Activated CD4-positive, alpha-beta memory T cell treated with anti-CD3 and anti-CD28 coated beads, Interleukin-2, amount 10 ng/mL, durations not matched to agents 7 days and 5 days (primary cell): ENCODE data around the gene NDUFAF5. TPM values are rescaled to one million over a fixed set of nuclear protein-coding genes. Genes with fewer than 3 reads are reported as not detected.
"Not testable (repeated sequence)": the region's sequence is repeated elsewhere in the genome, so short reads cannot be mapped to it uniquely, and the experiment has no call there.

Experiments
- CTCF ChIA-PET: fragments of 350-600 bp; sonication (Branson Sonifier 250); formaldehyde crosslinking; loops from one replicate; lab custom pipeline; 2021; ENCODE audit warnings: antibody characterized with exemption, inconsistent platforms; lab: Charles Lee
- POLR2A ChIA-PET: fragments of 350-600 bp; sonication (Branson Sonifier 250); formaldehyde crosslinking; loops from one replicate; lab custom pipeline; 2021; ENCODE audit warnings: antibody characterized with exemption; lab: Charles Lee
- DNase-seq: peaks from one replicate; pipeline ENCODE4 v3.0.0-alpha.2; 2020
- H3K27ac Mint-ChIP-seq: one replicate; pipeline ENCODE4 v1.8.0; 2021; ENCODE audit warnings: mild to moderate bottlenecking, mixed read lengths
- H3K27me3 Mint-ChIP-seq: one replicate; pipeline ENCODE4 v1.8.0; 2021; ENCODE audit warnings: mixed read lengths
- H3K36me3 Mint-ChIP-seq: one replicate; pipeline ENCODE4 v1.8.0; 2021; ENCODE audit warnings: low read depth, mixed read lengths
- H3K4me1 Mint-ChIP-seq: one replicate; pipeline ENCODE4 v1.8.0; 2021; ENCODE audit warnings: mixed read lengths
- H3K4me3 Mint-ChIP-seq: one replicate; pipeline ENCODE4 v1.8.0; 2021; ENCODE audit warnings: mild to moderate bottlenecking, mixed read lengths
- H3K9me3 Mint-ChIP-seq: one replicate; pipeline ENCODE4 v1.8.0; 2021; ENCODE audit warnings: mixed read lengths
- total RNA-seq, 2 experiments: library from RNA; stranded (reverse); gene quantifications; one replicate each; pipeline ENCODE4 v1.2.3, GENCODE V29; 2021

The NDUFAF5 gene
- total RNA-seq, 2 experiments from 2014 or later: 24.1 to 29.4 TPM

GRCh38 chr20:13756551-13756950 lies 28.3 kb upstream of the NDUFAF5 start:
- H3K4me3 Mint-ChIP-seq: no peak overlapping the region
- DNase-seq: no peak
- POLR2A ChIA-PET: interaction anchor here (1.7 kb wide), 1 partner anchor 28 kb away, joined by 5 read pairs; the partner anchor contains the start of genes ESF1 and NDUFAF5
- H3K27me3 Mint-ChIP-seq: no peaks in the 10 kb centered on the region
- H3K4me1 Mint-ChIP-seq: no peaks in the 10 kb centered on the region
- no peak overlapping the region for H3K27ac Mint-ChIP-seq
- H3K9me3 Mint-ChIP-seq: no peaks in the 10 kb centered on the region
- CTCF ChIA-PET: interaction anchor here (0.8 to 2.0 kb wide), 2 partner anchors 16 to 210 kb away, joined by 3 to 6 read pairs; no protein-coding TSS in a partner anchor
- peaks cover 14% of the 10 kb centered on the region for H3K36me3 Mint-ChIP-seq

- POLR2A ChIA-PET: no interaction called here
- Mint-ChIP-seq H3K9me3 (no peaks in the 10 kb centered on the region), H3K27ac (no peak overlapping the region), H3K4me3 (no peak overlapping the region), H3K36me3 (peaks cover 14% of the 10 kb centered on the region), H3K27me3 (no peaks in the 10 kb centered on the region), H3K4me1 (no peaks in the 10 kb centered on the region)
- CTCF ChIA-PET: no interaction called here
- no peak for DNase-seq
Observed at GRCh38 chr20:13758884-13759283, 25.9 kb upstream of the NDUFAF5 start.

GRCh38 chr20:13760451-13760946 lies 24.3 kb upstream of the NDUFAF5 start:
- DNase-seq, CTCF ChIA-PET, H3K27ac Mint-ChIP-seq, POLR2A ChIA-PET, H3K4me3 Mint-ChIP-seq, H3K27me3 Mint-ChIP-seq, H3K4me1 Mint-ChIP-seq, H3K9me3 Mint-ChIP-seq: not testable (repeated sequence)
- H3K36me3 Mint-ChIP-seq: peaks cover 29% of the 10 kb centered on the region

- peaks cover 5% of the 10 kb centered on the region for H3K4me1 Mint-ChIP-seq
- peaks cover 45% of the 10 kb centered on the region for H3K36me3 Mint-ChIP-seq
- H3K27ac Mint-ChIP-seq: no peak overlapping the region
- no peak for DNase-seq
- ChIA-PET POLR2A (interaction anchor here (0.7 kb wide), 1 partner anchor 20 kb away, joined by 4 read pairs; the partner anchor contains the start of genes ESF1 and NDUFAF5), CTCF (interaction anchor here (0.8 kb wide), 1 partner anchor 23 kb away, joined by 3 read pairs; no protein-coding TSS in a partner anchor)
- no peaks in the 10 kb centered on the region for H3K27me3 Mint-ChIP-seq
- no peak overlapping the region for H3K4me3 Mint-ChIP-seq
- peaks cover 6% of the 10 kb centered on the region for H3K9me3 Mint-ChIP-seq
Observed at GRCh38 chr20:13765299-13765698, 19.5 kb upstream of the NDUFAF5 start.

- Mint-ChIP-seq H3K9me3 (peaks cover 6% of the 10 kb centered on the region), H3K27ac (no peak overlapping the region), H3K4me1 (peaks cover 5% of the 10 kb centered on the region), H3K27me3 (no peaks in the 10 kb centered on the region), H3K4me3 (no peak overlapping the region), H3K36me3 (peaks cover 47% of the 10 kb centered on the region)
- CTCF ChIA-PET: no interaction called here
- no peak for DNase-seq
- POLR2A ChIA-PET: no interaction called here
Observed at GRCh38 chr20:13765868-13766416, 18.9 kb upstream of the NDUFAF5 start.

GRCh38 chr20:13770141-13770540 lies 14.7 kb upstream of the NDUFAF5 start:
- H3K27me3 Mint-ChIP-seq: no peaks in the 10 kb centered on the region
- H3K4me3 Mint-ChIP-seq: no peak overlapping the region
- H3K27ac Mint-ChIP-seq: no peak overlapping the region
- H3K4me1 Mint-ChIP-seq: peaks cover 5% of the 10 kb centered on the region
- DNase-seq: no peak
- peaks cover 6% of the 10 kb centered on the region for H3K9me3 Mint-ChIP-seq
- ChIA-PET CTCF (interaction anchor here (3.9 kb wide), 1 partner anchor 15 kb away, joined by 47 read pairs; the partner anchor contains the start of genes ESF1 and NDUFAF5), POLR2A (no interaction called here)
- peaks cover 52% of the 10 kb centered on the region for H3K36me3 Mint-ChIP-seq

- CTCF ChIA-PET: interaction anchor here (0.7 to 3.9 kb wide), 21 partner anchors 9 to 1532 kb away, joined by 3 to 47 read pairs (median 5); partner anchors contain the start of genes ESF1 and NDUFAF5
Observed at GRCh38 chr20:13771853-13772453, 12.9 kb upstream of the NDUFAF5 start.

GRCh38 chr20:13772529-13772928 lies 12.3 kb upstream of the NDUFAF5 start:
- Mint-ChIP-seq H3K4me3 (no peak overlapping the region), H3K9me3 (no peaks in the 10 kb centered on the region), H3K36me3 (peaks cover 46% of the 10 kb centered on the region), H3K27ac (no peak overlapping the region), H3K27me3 (no peaks in the 10 kb centered on the region), H3K4me1 (peaks cover 12% of the 10 kb centered on the region)
- CTCF ChIA-PET: interaction anchor here (0.7 to 3.9 kb wide), 13 partner anchors 10 to 655 kb away, joined by 3 to 47 read pairs (median 6); partner anchors contain the start of genes ESF1 and NDUFAF5
- POLR2A ChIA-PET: interaction anchor here (1.2 kb wide), 1 partner anchor 12 kb away, joined by 3 read pairs; the partner anchor contains the start of genes ESF1 and NDUFAF5
- no peak for DNase-seq

More at GRCh38 chr20:13771853-13772453, 12.9 kb upstream of the NDUFAF5 start:
- DNase-seq: no peak
- Mint-ChIP-seq H3K4me1 (peaks cover 8% of the 10 kb centered on the region), H3K36me3 (peaks cover 46% of the 10 kb centered on the region), H3K27me3 (no peaks in the 10 kb centered on the region), H3K27ac (no peak overlapping the region), H3K4me3 (no peak overlapping the region), H3K9me3 (no peaks in the 10 kb centered on the region)
- POLR2A ChIA-PET: interaction anchor here (1.2 kb wide), 1 partner anchor 13 kb away, joined by 3 read pairs; the partner anchor contains the start of genes ESF1 and NDUFAF5

GRCh38 chr20:13775867-13776266 lies 9.0 kb upstream of the NDUFAF5 start:
- H3K36me3 Mint-ChIP-seq: peaks cover 47% of the 10 kb centered on the region
- no peak overlapping the region for H3K4me3 Mint-ChIP-seq
- no peak overlapping the region for H3K27ac Mint-ChIP-seq
- ChIA-PET CTCF (interaction anchor here (3.8 kb wide), 1 partner anchor 13 kb away, joined by 20 read pairs; no protein-coding TSS in a partner anchor), POLR2A (interaction anchor here (2.8 kb wide), 1 partner anchor 10 kb away, joined by 12 read pairs; no protein-coding TSS in a partner anchor)
- DNase-seq: no peak
- peaks cover 28% of the 10 kb centered on the region for H3K4me1 Mint-ChIP-seq
- H3K27me3 Mint-ChIP-seq: no peaks in the 10 kb centered on the region
- H3K9me3 Mint-ChIP-seq: no peaks in the 10 kb centered on the region

GRCh38 chr20:13777171-13777601 lies 7.6 kb upstream of the NDUFAF5 start:
- DNase-seq: no peak
- ChIA-PET POLR2A (interaction anchor here (0.8 to 2.8 kb wide), 2 partner anchors 8 to 9 kb away, joined by 3 to 12 read pairs; partner anchors contain the start of genes ESF1 and NDUFAF5), CTCF (interaction anchor here (1.3 to 3.8 kb wide), 3 partner anchors 11 to 43 kb away, joined by 3 to 20 read pairs (median 4); no protein-coding TSS in a partner anchor)
- peak overlapping the region; percentile 12 for H3K27ac Mint-ChIP-seq
- H3K9me3 Mint-ChIP-seq: no peaks in the 10 kb centered on the region
- peaks cover 53% of the 10 kb centered on the region for H3K36me3 Mint-ChIP-seq
- H3K4me3 Mint-ChIP-seq: no peak overlapping the region
- H3K27me3 Mint-ChIP-seq: no peaks in the 10 kb centered on the region
- H3K4me1 Mint-ChIP-seq: peaks cover 31% of the 10 kb centered on the region

GRCh38 chr20:13778827-13779226 lies 6.0 kb upstream of the NDUFAF5 start:
- POLR2A ChIA-PET: interaction anchor here (0.9 kb wide), 1 partner anchor 9 kb away, joined by 3 read pairs; no protein-coding TSS in a partner anchor
- Mint-ChIP-seq H3K4me1 (peaks cover 42% of the 10 kb centered on the region), H3K4me3 (no peak overlapping the region), H3K27me3 (no peaks in the 10 kb centered on the region), H3K9me3 (no peaks in the 10 kb centered on the region), H3K36me3 (peaks cover 51% of the 10 kb centered on the region), H3K27ac (no peak overlapping the region)
- DNase-seq: no peak
- CTCF ChIA-PET: interaction anchor here (3.8 kb wide), 1 partner anchor 10 kb away, joined by 20 read pairs; no protein-coding TSS in a partner anchor

- ChIA-PET CTCF (interaction anchor here (2.0 to 3.9 kb wide), 2 partner anchors 9 to 12 kb away, joined by 6 to 47 read pairs; no protein-coding TSS in a partner anchor), POLR2A (interaction anchor here (1.4 to 1.9 kb wide), 3 partner anchors 10 to 27 kb away, joined by 5 to 6 read pairs (median 5); no protein-coding TSS in a partner anchor)
- Mint-ChIP-seq H3K4me3 (peak overlapping the region; percentile 97), H3K27me3 (no peaks in the 10 kb centered on the region), H3K36me3 (peaks cover 32% of the 10 kb centered on the region), H3K4me1 (peaks cover 57% of the 10 kb centered on the region), H3K27ac (no peak overlapping the region), H3K9me3 (no peaks in the 10 kb centered on the region)
- DNase-seq: no peak
Observed at GRCh38 chr20:13783528-13783927, 1.3 kb upstream of the NDUFAF5 start.
